Measurements from ENCODE around the gene LPCAT2. TPM values are rescaled to one million over a fixed set of nuclear protein-coding genes. Genes with fewer than 3 reads are reported as not detected.
A peak's percentile ranks its signal among the peaks of the same experiment; 100 is the strongest.

The LPCAT2 gene
- total and polyA plus RNA-seq, 2 of the 13 experiments (the other 11 are each of a cell fraction or from before 2014, with no cell fraction given): 9.9 to 17.6 TPM

- TF ChIP-seq HDAC1 (CRISPR knock-in tag; IDR thresholded peaks at IDR 0.05): peak; percentile 95
- no peak; the same call in 1 of the 2 replicates for TF ChIP-seq MBD4 (IDR thresholded peaks at IDR 0.05; ENCODE audit: borderline replicate concordance, low read length)
- TF ChIP-seq ZNF800 (CRISPR knock-in tag; IDR thresholded peaks at IDR 0.05): peak; percentile 83
- no peak for TF ChIP-seq FOXM1 (CRISPR knock-in tag; IDR thresholded peaks at IDR 0.05)
- TF ChIP-seq NFIC (IDR thresholded peaks at IDR 0.05; ENCODE audit: low read length): peak; percentile 94
- TF ChIP-seq ZFX (CRISPR knock-in tag; IDR thresholded peaks at IDR 0.05; ENCODE audit: low read depth): peak; percentile 43; the same call in 1 of the 2 replicates
- TF ChIP-seq ISX (CRISPR knock-in tag; conservative IDR thresholded peaks at IDR 0.05): no peak
- TF ChIP-seq KDM5B (CRISPR knock-in tag; IDR thresholded peaks at IDR 0.05; ENCODE audit: borderline replicate concordance): peak; percentile 79; the same call in 1 of the 2 replicates
- no peak for TF ChIP-seq MATR3 (CRISPR knock-in tag; IDR thresholded peaks at IDR 0.05)
- no peak for TF ChIP-seq ZNF530 (CRISPR knock-in tag; IDR thresholded peaks at IDR 0.05; ENCODE audit: low read depth)
- TF ChIP-seq KLF6 (CRISPR knock-in tag; IDR thresholded peaks at IDR 0.05): peak; percentile 95; the same call in 1 of the 2 replicates
- peak; percentile 65; the same call in 1 of the 2 replicates for TF ChIP-seq ZNF362 (CRISPR knock-in tag; IDR thresholded peaks at IDR 0.05; ENCODE audit: borderline replicate concordance)
- peak; percentile 89; the same call in 1 of the 2 replicates for TF ChIP-seq BORCS8-MEF2B (CRISPR knock-in tag; IDR thresholded peaks at IDR 0.05)
- no peak for TF ChIP-seq ZNF367 (CRISPR knock-in tag; IDR thresholded peaks at IDR 0.05; ENCODE audit: borderline replicate concordance)
- TF ChIP-seq ZNF326 (CRISPR knock-in tag; IDR thresholded peaks at IDR 0.05; ENCODE audit: borderline replicate concordance): no peak
- TF ChIP-seq THAP9 (CRISPR knock-in tag; IDR thresholded peaks at IDR 0.05; ENCODE audit: borderline replicate concordance): peak; percentile 88; the same call in 1 of the 2 replicates
- peak; percentile 83 for TF ChIP-seq ZNF761 (CRISPR knock-in tag; conservative IDR thresholded peaks at IDR 0.05)
- peak; percentile 46; the same call in 1 of the 2 replicates for TF ChIP-seq ZBTB8A (CRISPR knock-in tag; IDR thresholded peaks at IDR 0.05; ENCODE audit: borderline replicate concordance, low read depth)
- peak; percentile 87 for TF ChIP-seq DMAP1 (CRISPR knock-in tag; IDR thresholded peaks at IDR 0.05)
- no peak for TF ChIP-seq AFF4 (CRISPR knock-in tag; IDR thresholded peaks at IDR 0.05)
- no peak for TF ChIP-seq ZNF24 (IDR thresholded peaks at IDR 0.05)
These were observed 114.2 kb downstream of the LPCAT2 start (continued) for GRCh38 chr16:55622930-55623561.

Measured in HepG2 (cell line).